SK-N-SH (cell line): Measurements from ENCODE around the gene GCN1.

Experiments used
- CTCF ChIP-seq: fragments of 200-600 bp; sonication (generic); IDR thresholded peaks from 2 replicates; pipeline ENCODE4 v1.6.1; 2017; ENCODE audit warnings: antibody characterized with exemption, mild to moderate bottlenecking, moderate library complexity
- ELF1 ChIP-seq: IDR thresholded peaks from 2 replicates; pipeline ENCODE4 v1.4.0; 2012
- FOSL2 ChIP-seq: IDR thresholded peaks from 2 replicates; pipeline ENCODE4 v1.4.0; 2012; ENCODE audit warnings: low read depth, mild to moderate bottlenecking, moderate library complexity, borderline replicate concordance
- JUND ChIP-seq: IDR thresholded peaks from 2 replicates; pipeline ENCODE4 v1.4.0; 2012
- MAX ChIP-seq: IDR thresholded peaks from 2 replicates; pipeline ENCODE4 v1.4.0; 2012; ENCODE audit warnings: low read depth
- MXI1 ChIP-seq: IDR thresholded peaks from 2 replicates; pipeline ENCODE4 v1.6.1; 2012; ENCODE audit warnings: mild to moderate bottlenecking, low read depth, low read length, improper control_type of control experiment
- POLR2AphosphoS5 ChIP-seq: IDR thresholded peaks from 2 replicates; pipeline ENCODE4 v1.6.1; 2012; ENCODE audit warnings: low read depth, low read length
- RFX5 ChIP-seq: IDR thresholded peaks from 2 replicates; pipeline ENCODE4 v1.6.1; 2012; ENCODE audit warnings: mild to moderate bottlenecking, improper control_type of control experiment, low read length
- USF1 ChIP-seq: IDR thresholded peaks from 2 replicates; pipeline ENCODE4 v1.4.0; 2012; ENCODE audit warnings: low read depth, borderline replicate concordance

- TF ChIP-seq MXI1 (no peak), MAX (no peak), USF1 (no peak), FOSL2 (no peak), RFX5 (no peak), POLR2AphosphoS5 (no peak), ELF1 (no peak), CTCF (no peak), JUND (no peak)
Observed at GRCh38 chr12:120224304-120225199, 30.0 kb upstream of the GCN1 start.
